GM10248 (cell line): ENCODE data around the gene PTPRN2.

Source experiments
- CTCF ChIA-PET: fragments of 300-600 bp; sonication (Branson Sonifier 250); formaldehyde crosslinking; extraction: SDS; loops from one replicate; lab custom pipeline; 2021; ENCODE audit warnings: antibody characterized with exemption; lab: Yijun Ruan, JAX
- POLR2A ChIA-PET: fragments of 350-650 bp; sonication (Branson Sonifier 250); formaldehyde crosslinking; extraction: SDS; loops from one replicate; lab custom pipeline; 2020; ENCODE audit warnings: antibody characterized with exemption; lab: Yijun Ruan, JAX
- DNase-seq: peaks from one replicate; pipeline ENCODE4 v3.0.0; 2012; ENCODE audit errors: extremely low spot score
- CTCF ChIP-seq: IDR thresholded peaks from 2 replicates; pipeline ENCODE4 v1.5.1; 2012; ENCODE audit warnings: mild to moderate bottlenecking, low read depth; ENCODE audit errors: extremely low read depth, missing control alignments, control extremely low read depth

The PTPRN2 gene

DNA sequence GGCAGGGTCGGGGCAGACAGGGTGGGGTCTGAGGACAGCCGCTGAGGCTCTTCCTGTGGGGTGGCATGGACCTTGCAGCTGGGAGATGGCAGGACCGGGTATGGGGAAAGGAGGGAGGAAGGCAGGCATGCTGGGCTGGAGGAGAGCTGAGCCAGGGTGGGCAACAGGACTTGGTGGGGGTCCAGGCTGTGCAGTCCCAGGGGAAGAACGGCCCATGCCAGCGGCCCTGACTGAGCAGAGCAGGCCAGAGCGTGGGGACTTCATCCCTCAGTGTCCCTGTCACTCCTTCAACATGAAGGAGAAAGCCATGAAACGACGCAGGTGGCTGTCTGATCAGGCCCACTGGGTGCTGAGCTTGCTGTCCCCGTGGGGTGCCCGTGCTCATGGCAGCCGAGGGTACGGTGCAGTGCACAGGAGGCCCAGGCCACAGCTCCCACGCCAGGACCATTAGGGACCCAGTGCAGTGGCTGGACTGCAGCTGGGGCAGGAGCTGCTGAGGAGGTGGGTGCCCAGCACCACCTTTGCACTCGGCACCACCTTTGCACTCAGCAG, 519.6 kb downstream of the PTPRN2 start:
- no peak for TF ChIP-seq CTCF
- POLR2A ChIA-PET = no interaction called here
- CTCF ChIA-PET = no interaction called here
- DNase-seq = no peak

DNA sequence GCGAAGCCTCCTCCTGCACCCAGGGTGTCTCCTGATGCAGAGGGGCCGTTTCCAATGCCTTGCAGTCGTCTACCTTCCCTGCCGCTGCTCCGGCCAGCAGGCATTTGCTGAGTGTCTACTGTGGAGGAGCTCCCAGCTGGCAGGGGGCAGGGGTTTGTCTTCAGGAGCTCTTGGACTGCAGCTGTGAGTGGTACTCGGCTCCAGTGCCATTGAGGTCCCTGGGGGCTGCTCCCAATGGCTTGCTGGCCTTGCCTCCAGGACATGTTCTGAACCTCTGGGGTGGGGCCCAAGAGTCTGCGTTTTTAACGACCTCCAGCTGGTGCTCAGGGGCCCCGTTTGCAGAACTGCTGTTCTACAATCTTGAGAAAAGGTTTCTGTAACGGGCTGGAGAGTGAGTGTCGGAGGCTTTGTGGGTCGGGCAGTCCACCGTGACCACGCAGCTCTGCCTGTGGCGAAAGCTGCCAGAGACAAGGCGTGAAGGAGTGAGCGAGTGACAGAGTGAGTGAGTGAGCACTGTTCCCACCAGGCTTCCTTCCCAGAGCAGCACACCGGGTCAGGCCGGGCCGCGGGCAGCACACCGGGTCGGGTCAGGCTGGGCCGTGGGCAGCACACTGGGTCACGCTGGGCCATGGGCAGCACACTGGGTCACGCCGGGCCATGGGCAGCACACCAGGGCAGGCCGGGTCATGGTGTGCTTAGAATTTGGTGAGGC, 520.2 kb downstream of the PTPRN2 start:
- TF ChIP-seq CTCF = no peak
- POLR2A ChIA-PET = no interaction called here
- DNase-seq = no peak
- CTCF ChIA-PET = no interaction called here

DNA sequence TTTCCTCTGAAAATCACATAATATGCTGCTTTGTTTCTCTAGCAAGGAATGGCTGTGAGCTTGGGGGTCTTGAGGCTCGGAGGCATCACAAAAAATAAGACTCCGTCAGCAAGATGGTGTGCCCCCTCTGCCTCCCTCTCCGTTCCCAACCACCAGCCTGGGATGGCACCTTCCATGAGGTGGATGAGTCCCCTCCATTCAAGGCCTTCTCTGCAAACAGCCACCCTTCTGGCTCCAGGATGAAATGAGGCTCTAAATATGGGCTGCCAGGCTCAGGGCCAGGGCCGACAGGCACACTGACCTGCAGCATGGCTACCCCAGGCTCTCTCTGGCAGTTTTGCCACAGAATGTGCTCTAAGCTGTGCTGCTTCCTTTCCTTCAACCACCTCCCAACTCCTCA, 521.5 kb downstream of the PTPRN2 start:
- no peak for DNase-seq
- ChIA-PET POLR2A (no interaction called here), CTCF (no interaction called here)
- no peak for TF ChIP-seq CTCF

DNA sequence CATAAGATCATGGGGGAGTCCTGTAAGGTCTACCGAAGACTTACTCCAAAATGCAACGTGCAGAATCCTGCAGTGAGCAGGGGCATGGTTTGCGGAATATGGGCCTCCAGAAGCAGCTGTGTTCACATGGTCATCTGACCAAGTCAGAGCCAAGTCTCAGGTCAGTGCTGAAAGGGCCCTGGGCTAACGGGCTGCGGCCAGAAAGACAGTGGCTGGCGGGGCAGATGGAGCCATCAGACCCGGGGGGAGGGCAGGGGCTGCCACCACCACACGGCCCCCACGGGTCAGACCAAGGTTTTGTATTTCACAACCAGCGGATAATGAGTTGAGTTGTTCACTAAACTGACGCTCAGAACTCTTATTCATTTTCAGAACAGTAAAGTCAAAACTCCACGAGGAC, 522.3 kb downstream of the PTPRN2 start:
- CTCF ChIA-PET = no interaction called here
- POLR2A ChIA-PET = no interaction called here
- TF ChIP-seq CTCF = no peak
- no peak for DNase-seq

DNA sequence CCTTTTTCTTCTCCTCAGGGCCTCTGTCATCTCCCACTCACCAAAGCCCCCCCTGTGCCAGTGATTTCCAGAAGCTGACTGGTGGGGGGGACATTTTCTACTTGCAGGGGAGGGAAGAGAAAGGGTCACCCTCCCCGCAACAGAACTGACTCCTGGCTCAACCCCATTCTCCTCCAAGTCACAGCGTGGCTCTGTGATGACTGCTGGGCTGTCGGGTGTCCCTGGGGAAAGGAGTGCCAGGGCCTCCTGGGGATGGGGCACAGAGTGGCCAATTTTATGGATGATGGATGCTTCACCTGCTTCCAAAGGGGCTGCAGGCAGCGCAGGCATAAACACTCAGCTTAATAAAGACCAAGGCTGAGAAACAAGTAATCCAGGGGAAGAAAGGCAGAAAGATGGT, 523.0 kb downstream of the PTPRN2 start:
- no peak for TF ChIP-seq CTCF
- POLR2A ChIA-PET = no interaction called here
- no peak for DNase-seq
- CTCF ChIA-PET = no interaction called here

- CTCF ChIA-PET = no interaction called here
- no peak for DNase-seq
- no peak for TF ChIP-seq CTCF
These were observed 523.6 kb downstream of the PTPRN2 start for GRCh38 chr7:158063850-158064610.

More at GRCh38 chr7:158063850-158064610, 523.6 kb downstream of the PTPRN2 start:
- POLR2A ChIA-PET = no interaction called here
